ENCODE results near the gene SDK2.
A peak's percentile ranks its signal among the peaks of the same experiment; 100 is the strongest.

The SDK2 gene

DNA sequence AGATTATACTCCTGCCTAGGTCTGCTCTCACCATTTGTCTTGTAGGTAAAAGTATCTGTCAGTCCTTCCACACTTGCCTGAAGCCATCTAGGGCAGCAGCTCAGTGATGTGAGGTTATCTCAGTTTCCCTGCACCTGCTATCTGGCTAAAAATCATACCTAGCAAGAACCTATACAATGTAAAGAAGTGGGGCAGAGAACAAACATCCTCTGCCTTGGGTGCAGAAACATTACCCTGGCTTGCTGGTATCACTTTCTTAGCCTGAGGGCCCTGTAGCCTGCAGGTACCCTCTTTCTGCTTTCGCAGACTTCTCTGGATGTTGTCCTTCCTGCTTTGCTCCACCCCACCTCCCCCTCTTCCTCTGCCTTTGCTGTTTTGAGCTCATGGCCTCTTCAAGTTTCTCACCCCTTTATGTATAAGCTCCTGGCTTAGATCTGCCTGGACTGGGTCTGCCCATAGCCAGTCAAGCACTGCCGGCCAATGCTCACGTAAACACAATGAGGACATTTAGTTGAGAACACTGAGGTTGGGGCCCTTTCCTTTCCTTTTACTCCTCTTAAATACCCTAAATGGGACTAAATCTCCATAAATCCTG is 8.7 kb upstream of the SDK2 start:
- no peak for DNase-seq

DNA sequence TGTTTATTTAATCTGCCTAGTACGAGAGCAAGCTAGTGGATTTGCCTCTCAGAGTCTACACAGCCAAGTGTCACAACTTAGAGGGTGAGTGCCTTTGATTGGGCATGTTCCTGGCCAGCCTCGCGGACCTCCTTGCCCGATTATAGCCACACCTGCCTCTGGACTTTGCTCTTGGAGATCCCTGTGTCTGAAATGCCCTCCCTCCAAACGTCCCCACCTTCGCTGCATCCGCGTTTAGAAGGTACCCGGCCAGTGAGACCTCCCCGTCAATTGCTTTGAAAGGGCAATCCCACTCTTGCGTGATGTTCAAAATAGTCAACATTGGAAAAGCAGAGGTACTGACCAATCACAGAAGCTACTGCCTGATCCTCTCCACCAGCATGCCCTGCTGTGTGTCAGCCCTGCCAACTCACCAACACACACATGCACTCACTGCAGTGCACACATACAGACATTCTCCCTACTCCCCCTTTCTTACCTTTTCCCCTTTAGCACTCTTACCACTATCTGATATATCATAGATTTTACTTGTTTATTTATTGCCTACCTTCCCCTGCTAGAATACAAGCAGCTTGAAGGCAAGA is 6.5 kb upstream of the SDK2 start:
- DNase-seq: no peak

DNA sequence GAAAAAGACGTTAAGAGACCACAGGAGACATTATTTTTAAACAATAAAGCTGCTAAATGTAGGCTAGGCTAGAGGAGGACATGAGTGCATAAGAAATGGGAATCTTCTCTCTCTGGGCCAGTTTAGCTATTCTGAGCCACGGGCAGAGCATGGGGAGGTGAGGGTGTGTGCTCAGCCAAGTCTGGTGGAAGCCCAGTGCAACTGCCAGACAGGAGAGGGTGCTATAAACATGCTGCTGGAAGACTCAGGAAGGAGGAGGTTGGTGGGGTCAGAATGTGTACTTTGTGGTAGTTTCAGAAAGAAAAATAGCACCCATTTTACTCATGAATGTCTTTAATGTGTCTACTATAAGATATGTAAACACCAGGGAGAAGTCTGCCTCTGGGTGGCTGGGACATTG is 5.9 kb upstream of the SDK2 start:
- DNase-seq: no peak

GRCh38 chr17:73648974-73649373 is 4.7 kb upstream of the SDK2 start:
- no peak for DNase-seq

DNA sequence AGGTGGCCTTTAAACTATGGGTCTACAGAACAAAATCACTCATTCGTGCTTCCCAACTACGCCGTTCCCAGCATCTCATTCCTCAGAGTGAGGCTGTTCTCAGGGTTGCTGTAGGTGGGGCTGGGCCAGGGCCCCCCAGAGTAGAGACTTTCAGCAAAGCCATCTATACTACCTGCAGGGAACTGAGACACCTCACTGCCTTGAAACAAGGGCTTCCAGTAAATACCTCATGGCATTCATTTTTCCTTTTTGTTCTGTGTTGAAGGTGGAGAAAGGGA is 4.2 kb upstream of the SDK2 start:
- no peak for DNase-seq

- DNase-seq: no peak
Observed at GRCh38 chr17:73647772-73648542, 3.7 kb upstream of the SDK2 start.

DNA sequence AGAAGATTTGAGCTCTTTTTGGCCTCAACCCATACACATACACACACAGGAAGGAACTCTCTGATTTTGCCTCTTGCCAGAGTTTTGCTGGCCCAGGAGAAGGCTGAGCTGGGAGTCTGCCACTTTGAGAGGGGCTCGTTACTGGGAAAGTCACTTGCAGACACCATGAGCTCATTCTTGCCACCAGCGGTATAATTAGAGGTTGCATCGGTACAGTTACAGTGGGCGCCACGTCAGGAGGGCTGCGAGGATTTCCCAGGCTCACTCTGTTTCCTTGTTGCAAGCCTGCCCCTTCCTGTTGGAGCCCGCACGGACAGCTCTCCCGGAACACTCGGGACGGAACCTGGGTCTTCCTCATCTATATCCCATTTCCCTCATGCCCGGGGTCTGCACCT is 3.1 kb upstream of the SDK2 start:
- no peak for DNase-seq

DNA sequence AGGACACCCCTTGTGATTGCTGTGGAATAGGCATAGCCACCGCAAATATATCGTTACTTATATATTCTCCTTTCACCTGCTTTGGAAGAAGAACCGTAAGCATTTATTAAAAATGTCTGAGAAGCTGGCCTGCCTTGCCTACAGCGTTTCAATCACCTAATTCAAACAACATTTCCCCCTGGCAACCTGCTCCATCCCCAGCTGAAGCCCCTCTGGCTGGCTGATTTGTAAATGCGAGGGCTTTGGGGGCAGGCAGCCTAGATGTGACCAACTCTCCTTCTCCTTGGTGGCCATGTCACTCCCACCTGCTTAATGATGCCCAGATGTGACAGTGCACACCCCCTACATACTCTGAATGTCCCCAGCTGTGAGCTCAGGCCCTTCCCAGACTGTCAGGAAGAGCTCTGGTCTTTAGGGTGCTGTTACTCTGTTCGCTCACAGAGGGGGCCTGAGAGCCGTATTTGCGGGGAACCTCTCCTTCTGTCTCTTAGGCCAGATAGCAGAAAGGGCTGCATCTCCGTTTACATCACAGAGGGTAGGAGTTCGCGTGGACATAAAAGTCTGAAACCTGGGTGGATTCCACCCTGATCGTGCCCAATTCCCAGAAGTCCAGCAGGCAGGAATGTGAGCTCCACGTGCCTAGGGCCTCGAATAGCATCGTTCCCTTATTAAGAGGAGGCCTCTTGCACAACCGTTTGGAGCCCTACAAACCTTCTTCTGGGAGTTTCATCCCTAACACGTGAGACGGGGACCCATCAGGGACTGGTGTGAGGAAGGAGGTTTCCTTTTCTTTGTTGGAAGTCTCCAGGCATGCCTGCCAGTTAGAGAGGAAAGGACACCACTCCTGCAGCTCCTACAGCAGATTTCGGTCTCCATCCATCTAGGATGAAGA is 2.4 kb upstream of the SDK2 start:
- no peak for DNase-seq

DNA sequence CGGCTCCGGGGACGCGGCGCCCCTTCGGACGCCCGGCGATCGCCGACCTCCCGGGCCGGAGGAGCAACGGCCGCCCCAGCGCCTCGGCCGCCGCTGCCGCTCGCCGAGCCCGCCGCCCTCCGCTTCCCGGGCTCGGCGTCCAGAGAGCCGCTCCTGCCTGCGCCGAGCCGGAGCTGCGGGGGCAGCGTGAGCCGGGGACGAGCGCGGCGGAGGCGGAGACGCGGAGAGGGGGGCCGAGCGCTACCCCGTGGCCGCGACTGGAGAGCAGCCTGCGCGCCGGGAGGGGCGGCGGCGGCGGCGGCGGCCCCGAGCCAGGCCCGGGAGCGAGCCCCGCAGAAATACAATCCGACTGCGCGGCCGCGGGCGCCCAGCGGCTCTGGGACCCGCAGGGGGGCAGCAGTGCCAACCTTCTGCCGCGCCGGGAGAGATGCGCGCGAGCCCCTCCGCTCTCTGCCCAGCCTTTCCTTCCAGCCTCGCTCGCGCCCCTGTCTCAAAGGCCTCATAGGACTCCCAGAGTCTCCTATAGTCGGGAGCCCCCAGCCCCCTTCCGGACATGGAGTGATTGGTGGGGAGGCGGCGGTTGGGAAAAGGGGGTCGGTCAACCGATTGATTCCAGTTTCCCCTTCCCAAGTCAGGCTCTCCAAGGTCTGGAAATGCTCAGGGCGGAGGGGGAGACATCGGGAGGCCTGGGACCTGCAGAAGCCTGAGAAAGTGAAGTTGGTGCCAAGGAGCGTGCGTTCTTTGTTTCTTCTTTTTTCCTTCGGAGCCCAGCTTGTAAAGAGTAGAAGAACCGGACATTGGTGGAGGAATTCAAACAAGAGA is 1.0 kb upstream of the SDK2 start:
- DNase-seq: peak; percentile 47

- no peak for DNase-seq
Observed at GRCh38 chr17:73643852-73644144, 447 bp downstream of the SDK2 start.

GRCh38 chr17:73643001-73643851 is 1.0 kb downstream of the SDK2 start:
- peak; percentile 27 for DNase-seq

DNA sequence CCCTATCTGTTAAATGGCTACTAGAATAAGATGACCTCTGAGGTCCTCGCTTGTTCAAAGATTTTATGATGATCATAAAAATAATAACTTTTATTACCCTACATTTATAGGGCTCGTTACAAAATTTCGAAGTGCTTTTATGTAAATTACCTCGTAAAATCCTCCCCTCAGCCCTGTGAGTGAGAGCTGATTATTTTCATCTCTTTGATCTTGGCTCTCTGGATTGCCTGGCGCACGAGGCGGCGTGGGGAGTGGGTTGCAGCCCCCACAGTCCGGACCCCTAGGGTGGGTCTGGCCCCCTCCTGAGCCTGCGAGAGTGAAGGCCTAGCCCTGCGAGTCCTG is 1.6 kb downstream of the SDK2 start:
- no peak for DNase-seq

GRCh38 chr17:73641826-73642600 is 2.2 kb downstream of the SDK2 start:
- no peak for DNase-seq

- no peak for DNase-seq
Observed at GRCh38 chr17:73640691-73641090, 3.6 kb downstream of the SDK2 start.

GRCh38 chr17:73639932-73640331 is 4.3 kb downstream of the SDK2 start:
- no peak for DNase-seq

- DNase-seq: no peak
Observed at GRCh38 chr17:73639322-73639721, 4.9 kb downstream of the SDK2 start.

- no peak for DNase-seq
Observed at GRCh38 chr17:73638556-73638955, 5.7 kb downstream of the SDK2 start.

GRCh38 chr17:73637866-73638265 is 6.4 kb downstream of the SDK2 start:
- no peak for DNase-seq

DNA sequence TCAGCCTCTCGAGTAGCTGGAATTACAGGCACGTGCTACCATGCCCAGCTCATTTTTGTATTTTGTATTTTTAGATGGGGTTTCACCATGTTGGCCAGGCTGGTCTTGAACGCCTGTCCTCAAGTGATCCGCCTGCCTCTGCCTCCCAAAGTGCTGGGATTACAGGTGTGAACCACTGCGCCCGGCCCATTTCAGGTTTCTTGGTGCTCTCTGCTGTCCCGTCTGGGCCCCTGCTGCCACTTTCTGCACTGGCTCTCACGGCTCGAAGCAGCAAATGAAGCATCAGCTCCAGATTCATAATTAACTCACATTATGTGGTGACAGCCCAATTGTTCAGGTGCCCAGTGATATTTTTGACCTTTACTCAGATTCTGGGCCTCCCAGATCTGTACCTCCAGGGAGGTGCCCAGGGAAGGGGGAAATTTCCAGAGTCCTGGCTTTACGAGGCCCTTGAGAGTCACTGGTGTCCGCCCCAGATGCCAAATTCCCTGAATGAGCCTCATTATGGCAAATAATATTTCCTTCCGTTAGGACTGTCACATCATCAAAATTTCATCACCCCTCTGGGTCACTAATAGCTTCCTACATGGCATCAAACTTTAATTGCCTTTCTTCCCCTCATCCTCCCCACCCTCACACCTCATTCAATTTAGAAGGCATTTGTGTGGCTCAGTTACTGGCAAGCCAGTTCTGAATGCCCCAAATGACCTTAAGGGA is 9.0 kb downstream of the SDK2 start:
- no peak for DNase-seq

- DNase-seq: no peak
Observed at GRCh38 chr17:73634629-73635028, 9.6 kb downstream of the SDK2 start.

DNA sequence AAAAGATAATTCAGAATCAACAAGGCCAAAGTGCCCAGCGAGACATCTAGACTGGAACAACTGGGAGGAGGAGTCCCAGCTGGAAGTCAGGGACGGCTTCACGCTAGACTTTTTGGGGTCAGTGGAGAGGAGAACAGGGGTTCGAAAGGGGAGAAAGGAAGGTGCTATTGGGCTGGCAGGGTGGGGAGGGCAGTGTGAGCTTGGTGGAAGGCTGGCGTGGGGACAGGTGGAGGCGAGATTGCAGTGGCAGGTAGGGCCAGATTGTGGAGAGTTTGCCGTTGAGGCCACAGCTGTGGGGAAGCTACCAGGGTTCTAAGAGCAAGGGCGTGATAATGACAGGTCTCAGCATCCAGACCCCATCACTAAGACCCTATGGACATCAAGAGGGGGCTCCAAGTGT is 10.5 kb downstream of the SDK2 start:
- DNase-seq: no peak

All from stimulated activated CD4-positive, alpha-beta T cell treated with anti-CD3 and anti-CD28 coated beads, Interleukin-4, amount 100 ng/mL, for 1 hour (primary cell).